ENCODE results near the gene FCAMR.

- TF ChIP-seq CTCF (conservative IDR thresholded peaks at IDR 0.05) (no peak), ZFX (IDR thresholded peaks at IDR 0.05) (no peak)
Observed at GRCh38 chr1:206978259-206978658, 8.0 kb upstream of the FCAMR start.

Measured in C4-2B (cell line).